ENCODE measurements around the gene SLC47A2.

Gene SLC47A2

DNA sequence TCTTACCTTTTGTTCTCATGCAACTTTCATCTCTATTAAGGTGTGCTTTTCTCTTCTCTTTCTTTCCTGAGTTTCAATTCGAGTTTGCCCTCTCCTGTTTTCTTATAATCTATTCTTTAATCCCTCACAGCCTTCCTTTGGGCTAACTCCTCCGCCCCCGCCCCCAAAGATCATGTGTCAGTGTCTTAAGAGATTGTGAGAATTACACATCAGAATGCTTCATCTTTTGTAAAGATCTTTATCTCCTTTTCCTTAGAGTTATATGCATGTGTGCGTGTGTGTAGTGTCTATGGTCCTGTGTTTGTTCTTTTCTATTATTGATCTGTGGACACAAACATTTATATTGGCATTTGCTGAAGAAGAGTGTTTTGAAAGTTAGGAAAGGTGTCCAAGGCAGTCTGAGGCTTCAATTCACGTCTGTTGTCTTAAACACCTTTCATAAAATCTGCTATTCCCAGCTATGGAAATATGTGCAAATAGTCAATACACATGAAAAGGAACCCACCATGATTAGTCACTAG, 74.0 kb downstream of the SLC47A2 start:
- no peak for DNase-seq (ENCODE audit: low read depth)

DNA sequence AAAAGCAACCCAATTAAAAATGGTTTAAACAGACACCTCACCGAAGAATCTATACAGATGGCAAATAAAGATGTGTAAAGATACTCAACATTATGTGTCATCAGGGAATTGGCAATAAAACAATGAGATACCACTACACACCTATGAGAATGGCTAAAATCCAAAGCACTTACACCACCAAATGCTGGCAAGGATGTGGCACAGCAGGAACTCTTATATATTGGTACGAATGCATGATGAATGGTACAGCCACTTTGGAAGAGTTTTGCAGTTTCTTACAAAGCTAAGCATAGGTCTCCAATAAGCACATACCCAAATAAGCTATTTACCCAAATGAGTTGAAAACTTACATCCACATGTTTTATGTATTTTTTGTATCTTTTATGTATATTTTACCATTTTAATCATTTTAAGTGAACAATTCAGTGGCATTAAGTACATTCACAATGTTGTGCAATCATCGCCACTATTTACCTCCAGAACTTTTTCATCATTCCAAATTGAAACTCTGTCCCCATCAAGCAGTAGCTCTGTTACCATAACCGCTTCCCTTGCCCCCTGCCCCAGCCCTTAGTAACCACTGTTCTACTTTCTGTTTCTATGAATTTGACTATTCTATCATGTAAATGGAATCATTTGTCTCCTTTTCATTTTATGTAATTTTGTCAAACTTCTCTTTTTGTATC, 74.6 kb downstream of the SLC47A2 start:
- no peak for DNase-seq (ENCODE audit: low read depth)

DNA sequence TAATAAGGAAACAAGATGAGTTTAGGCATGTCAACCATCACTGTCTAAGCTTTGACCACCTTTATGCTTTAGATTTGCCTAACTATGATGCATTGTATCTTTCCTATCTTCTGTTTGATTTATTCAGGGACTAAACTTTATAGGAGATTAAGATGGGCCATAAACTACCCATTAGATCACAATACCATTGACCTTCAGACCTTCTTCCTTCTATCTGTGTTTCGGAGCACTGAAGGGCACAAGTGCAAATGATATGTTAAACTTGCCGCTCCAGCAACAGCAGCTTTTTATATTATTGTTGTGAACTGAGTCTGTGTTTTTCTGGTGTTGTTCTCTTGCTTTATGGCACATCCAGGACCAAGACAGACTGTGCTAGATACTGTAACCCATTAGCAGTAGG, 84.5 kb downstream of the SLC47A2 start:
- no peak for DNase-seq (ENCODE audit: low read depth)

DNA sequence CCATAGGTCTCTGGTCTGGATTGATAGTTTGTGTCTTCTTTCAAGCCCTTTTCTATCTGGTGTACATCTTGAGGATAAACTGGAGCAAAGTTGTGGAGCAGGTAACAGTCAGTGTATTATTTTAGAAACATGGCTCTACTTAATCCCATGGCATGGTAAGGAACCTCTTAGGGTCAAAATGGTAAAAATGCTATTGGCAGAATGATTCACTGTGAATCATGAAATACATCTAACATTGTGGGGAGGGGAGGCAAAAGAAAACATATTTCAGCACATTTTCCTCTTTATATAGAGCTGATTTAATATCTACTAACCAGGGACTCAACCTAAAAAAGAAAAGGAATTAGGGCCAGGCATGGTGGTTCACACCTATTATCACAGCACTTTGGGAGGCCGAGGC, 85.7 kb downstream of the SLC47A2 start:
- DNase-seq (ENCODE audit: low read depth): no peak

DNA sequence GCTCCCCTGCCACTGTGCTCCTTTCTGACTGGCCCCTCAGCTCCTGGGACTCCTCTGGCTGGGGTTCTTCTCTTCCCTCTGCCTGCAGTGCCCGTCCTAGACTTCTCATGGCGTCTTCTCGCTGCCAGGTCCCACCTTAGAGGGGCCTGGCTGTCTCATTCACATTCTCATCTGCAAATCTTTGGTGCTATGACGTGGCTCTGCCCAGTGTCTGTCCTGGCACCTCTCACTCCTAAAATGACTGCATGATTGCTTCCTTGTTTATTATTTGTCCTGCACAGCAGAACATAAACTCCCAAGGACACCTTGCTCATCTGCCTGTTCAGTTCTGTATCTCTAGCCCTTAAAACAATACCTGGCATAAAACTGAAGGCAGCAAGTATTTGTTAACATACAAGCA, 86.3 kb downstream of the SLC47A2 start:
- DNase-seq (ENCODE audit: low read depth): no peak

DNA sequence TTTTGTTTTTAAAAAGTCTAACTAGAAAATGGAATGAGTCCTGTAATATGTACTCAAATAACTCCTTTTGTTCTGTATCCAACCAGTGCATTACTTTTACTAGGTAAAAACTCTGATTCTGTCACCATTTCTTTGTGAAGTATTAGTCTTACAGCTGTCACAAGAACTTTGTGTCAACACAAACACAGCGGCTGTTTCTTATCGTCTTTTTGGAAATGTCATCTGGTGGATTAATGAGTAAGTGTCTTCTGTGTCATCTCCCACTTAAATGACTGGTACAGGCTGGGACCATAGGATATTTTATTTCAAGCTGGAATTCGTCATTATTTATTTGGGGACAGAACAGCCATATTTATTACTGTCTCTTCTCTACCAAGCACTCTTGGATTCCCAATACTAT, 86.9 kb downstream of the SLC47A2 start:
- no peak for DNase-seq (ENCODE audit: low read depth)

Data from EH (cell line).